Left lung (tissue), 10 donors: Measurements from ENCODE around the gene GLRX2. TPM values are rescaled to one million over a fixed set of nuclear protein-coding genes. Genes with fewer than 3 reads are reported as not detected.
"Not testable (repeated sequence)": the region's sequence is repeated elsewhere in the genome, so short reads cannot be mapped to it uniquely, and the experiment has no call there.

Experiments
- ATAC-seq: fragments of 200-7000 bp; cut with Tn5 transposase; one replicate; pipeline ENCODE4 v1.9.1; 2020; ENCODE audit warnings: moderate library complexity
- DNase-seq, 4 donors: peaks; one replicate each; pipeline ENCODE4 v3.0.0-alpha.2; 2013 to 2020
- H3K27ac ChIP-seq, 2 donors: fragments of 200-600 bp; sonication (generic) in 1 of 2; one replicate each; pipeline versions ENCODE4 v1.5.0 to v1.8.0; 2020 to 2021
- H3K27me3 ChIP-seq, 2 donors: fragments of 200-600 bp; sonication (generic) in 1 of 2; one replicate each; pipeline versions ENCODE4 v1.5.0 to v1.8.0; 2020 to 2021
- H3K36me3 ChIP-seq, 2 donors: fragments of 200-600 bp; sonication (generic) in 1 of 2; one replicate each; pipeline versions ENCODE4 v1.5.0 to v1.8.0; 2020 to 2021
- H3K4me1 ChIP-seq, 2 donors: fragments of 200-600 bp; one replicate each; pipeline ENCODE4 v1.8.0; 2021
- H3K4me3 ChIP-seq, 2 donors: fragments of 200-600 bp; sonication (generic) in 1 of 2; one replicate each; pipeline versions ENCODE4 v1.5.0 to v1.8.0; 2020 to 2021; ENCODE audit warnings: mild to moderate bottlenecking in 1 of 2
- H3K9me3 ChIP-seq, 2 donors: fragments of 200-600 bp; sonication (generic) in 1 of 2; one replicate each; pipeline versions ENCODE4 v1.5.0 to v1.8.0; 2020 to 2021
- intact Hi-C, 2 donors: fragments of 100-400 bp; cut with DNase I; formaldehyde crosslinking; loops; one replicate each; pipeline versions ENCODE4 v1.11.2 to v1.14.2; 2022
- polyA plus RNA-seq, 6 donors: library from polyadenylated mRNA; unstranded; fragments of 120-200 nt; gene quantifications; one replicate each; pipeline ENCODE4 v1.2.1, GENCODE V29; 2013; ENCODE audit not compliant: insufficient read length in 6 of 6
- total RNA-seq, 2 donors: library from RNA; stranded (reverse); fragmentation: NEBNext Ultra II Directional; extraction: Animal tissue kit (Norgen Biotek cat#: 25700); gene quantifications; one replicate each; pipeline ENCODE4 v1.2.1, GENCODE V29; 2021
- TF ChIP-seq, protein P1 (sequence below), 2 donors: fragments of 200-600 bp; sonication (generic) in 1 of 2; IDR thresholded peaks; one replicate each; pipeline versions ENCODE4 v1.5.0 to v1.8.0; 2021; ENCODE audit warnings: antibody characterized with exemption in 2 of 2
- donor health status: DM: no; HTN: yes; CAD: no.
- donor health status: DM: no; HTN: no; CAD: no.

Gene GLRX2
- total and polyA plus RNA-seq, 8 donors = 11.0 to 24.7 (median 13.4) TPM

DNA sequence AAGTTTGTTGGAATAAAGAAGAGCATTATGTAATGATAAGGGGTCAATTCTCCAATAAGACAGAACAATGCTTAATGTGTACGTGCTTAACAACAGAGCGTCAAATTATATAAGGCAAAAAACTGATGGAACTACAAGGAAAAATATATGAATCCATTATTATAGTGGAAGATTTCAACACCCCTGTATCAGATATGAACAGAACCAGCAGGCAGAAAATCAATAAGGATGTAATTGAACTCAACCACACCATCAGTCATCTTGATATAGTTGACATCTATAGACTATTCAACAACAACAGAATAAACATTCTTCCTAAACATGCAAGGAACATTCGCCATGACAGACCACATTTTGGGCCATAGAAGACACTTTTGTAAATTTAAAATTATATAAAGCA is 13.0 kb upstream of the GLRX2 start:
- TF ChIP-seq, protein P1, sequence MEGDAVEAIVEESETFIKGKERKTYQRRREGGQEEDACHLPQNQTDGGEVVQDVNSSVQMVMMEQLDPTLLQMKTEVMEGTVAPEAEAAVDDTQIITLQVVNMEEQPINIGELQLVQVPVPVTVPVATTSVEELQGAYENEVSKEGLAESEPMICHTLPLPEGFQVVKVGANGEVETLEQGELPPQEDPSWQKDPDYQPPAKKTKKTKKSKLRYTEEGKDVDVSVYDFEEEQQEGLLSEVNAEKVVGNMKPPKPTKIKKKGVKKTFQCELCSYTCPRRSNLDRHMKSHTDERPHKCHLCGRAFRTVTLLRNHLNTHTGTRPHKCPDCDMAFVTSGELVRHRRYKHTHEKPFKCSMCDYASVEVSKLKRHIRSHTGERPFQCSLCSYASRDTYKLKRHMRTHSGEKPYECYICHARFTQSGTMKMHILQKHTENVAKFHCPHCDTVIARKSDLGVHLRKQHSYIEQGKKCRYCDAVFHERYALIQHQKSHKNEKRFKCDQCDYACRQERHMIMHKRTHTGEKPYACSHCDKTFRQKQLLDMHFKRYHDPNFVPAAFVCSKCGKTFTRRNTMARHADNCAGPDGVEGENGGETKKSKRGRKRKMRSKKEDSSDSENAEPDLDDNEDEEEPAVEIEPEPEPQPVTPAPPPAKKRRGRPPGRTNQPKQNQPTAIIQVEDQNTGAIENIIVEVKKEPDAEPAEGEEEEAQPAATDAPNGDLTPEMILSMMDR (IDR thresholded peaks at IDR 0.05) = no peak
- H3K4me1 ChIP-seq = peaks cover 0 to 8% of the 10 kb centered on the region in 2 donors
- intact Hi-C loops = no loop called here
- no peaks in the 10 kb centered on the region for H3K9me3 ChIP-seq
- no peaks in the 10 kb centered on the region for H3K36me3 ChIP-seq
- no peak for DNase-seq
- no peak overlapping the region for H3K27ac ChIP-seq
- no peaks in the 10 kb centered on the region for H3K27me3 ChIP-seq
- no peak overlapping the region for H3K4me3 ChIP-seq
- ATAC-seq = no peak

DNA sequence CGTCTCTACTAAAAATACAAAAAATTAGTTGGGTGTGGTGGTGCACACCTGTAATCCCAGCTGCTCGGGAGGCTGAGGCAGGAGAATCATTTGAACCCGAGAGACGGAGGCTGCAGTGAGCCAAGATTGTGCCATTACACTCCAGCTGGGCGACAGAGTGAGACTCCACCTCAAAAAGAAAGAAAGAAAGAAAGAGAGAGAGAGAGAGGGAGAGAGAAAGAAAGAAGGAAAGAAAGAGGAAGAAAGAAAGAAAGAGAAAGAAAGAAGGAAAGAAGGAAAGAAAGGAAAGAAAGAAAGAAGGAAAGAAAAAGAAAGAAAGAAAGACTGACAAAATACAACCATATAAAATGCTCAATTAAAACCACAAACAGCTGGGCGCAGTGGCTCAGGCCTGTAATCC is 12.0 kb upstream of the GLRX2 start:
- H3K9me3 ChIP-seq, DNase-seq, H3K4me3 ChIP-seq, ATAC-seq, H3K27ac ChIP-seq, H3K27me3 ChIP-seq, H3K36me3 ChIP-seq, H3K4me1 ChIP-seq, intact Hi-C loops: not testable (repeated sequence)

DNA sequence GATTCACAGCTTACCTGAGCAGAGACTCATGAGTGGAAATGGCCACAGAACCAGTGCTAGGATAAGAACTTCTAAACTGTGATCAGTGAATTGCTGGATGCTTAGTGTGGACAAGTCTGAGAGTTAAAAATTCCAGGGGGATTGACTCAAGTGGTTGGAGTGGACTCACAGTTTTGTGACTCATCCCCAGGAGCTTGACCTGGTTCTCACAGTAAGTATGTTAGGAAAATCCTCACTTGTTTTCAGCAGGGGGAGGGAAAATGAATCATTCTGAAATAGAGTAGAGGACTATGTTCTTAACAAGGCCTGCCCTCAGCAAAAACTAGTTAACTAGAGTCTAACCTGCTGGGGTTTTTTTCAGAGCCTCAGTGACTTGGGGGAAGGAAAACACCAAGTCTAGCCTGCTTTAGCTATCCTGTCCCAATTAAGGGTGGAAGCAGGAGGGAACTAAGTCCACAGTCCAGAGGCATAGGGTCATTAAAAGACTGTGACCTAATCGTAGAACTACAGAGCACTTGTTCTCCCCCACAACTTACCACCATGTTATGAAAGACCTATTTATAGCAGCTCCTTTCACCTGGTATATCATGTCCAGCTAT is 10.5 kb upstream of the GLRX2 start:
- H3K27ac ChIP-seq = no peak overlapping the region
- intact Hi-C loops = no loop called here
- H3K9me3 ChIP-seq = no peaks in the 10 kb centered on the region
- no peaks in the 10 kb centered on the region for H3K27me3 ChIP-seq
- DNase-seq = no peak
- peaks cover 0 to 14% of the 10 kb centered on the region in 2 donors for H3K4me1 ChIP-seq
- H3K36me3 ChIP-seq = no peaks in the 10 kb centered on the region
- TF ChIP-seq, protein P1 (IDR thresholded peaks at IDR 0.05) = no peak
- no peak overlapping the region for H3K4me3 ChIP-seq
- peak; percentile 80 for ATAC-seq

DNA sequence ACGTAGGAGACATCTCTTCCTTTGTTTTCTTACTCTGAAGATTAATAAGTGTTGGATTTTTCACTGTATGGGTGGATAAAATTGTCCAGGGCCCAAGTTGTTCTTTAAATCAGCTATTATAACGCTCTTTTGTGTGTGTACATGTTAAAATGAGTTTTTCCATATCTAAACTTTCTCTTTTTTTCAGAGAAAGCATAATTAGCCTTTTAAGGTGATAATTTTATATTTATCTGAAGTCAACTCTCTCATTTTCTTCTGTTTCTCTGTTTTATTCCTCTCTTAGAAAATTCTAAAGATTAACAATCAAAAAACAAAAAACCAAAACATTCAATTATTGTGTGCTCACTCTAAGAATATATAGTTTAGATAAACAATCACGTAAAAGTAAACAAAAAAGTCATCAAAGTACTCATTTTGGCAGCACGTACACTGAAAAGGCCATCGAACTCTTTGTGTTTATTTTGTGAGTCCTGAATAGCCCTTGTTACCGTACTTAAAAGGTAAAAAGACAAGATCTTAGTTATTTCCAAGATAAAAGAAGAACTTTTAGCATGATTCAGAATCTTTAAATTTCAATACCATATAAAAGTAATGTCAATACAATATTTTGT is 9.4 kb upstream of the GLRX2 start:
- intact Hi-C loops = no loop called here
- H3K4me1 ChIP-seq = peaks cover 0 to 14% of the 10 kb centered on the region in 2 donors
- no peaks in the 10 kb centered on the region for H3K36me3 ChIP-seq
- H3K27me3 ChIP-seq = no peaks in the 10 kb centered on the region
- no peak overlapping the region for H3K27ac ChIP-seq
- H3K9me3 ChIP-seq = no peaks in the 10 kb centered on the region
- ATAC-seq (no peak), DNase-seq (no peak)
- TF ChIP-seq, protein P1 (IDR thresholded peaks at IDR 0.05) = no peak
- H3K4me3 ChIP-seq = no peak overlapping the region

DNA sequence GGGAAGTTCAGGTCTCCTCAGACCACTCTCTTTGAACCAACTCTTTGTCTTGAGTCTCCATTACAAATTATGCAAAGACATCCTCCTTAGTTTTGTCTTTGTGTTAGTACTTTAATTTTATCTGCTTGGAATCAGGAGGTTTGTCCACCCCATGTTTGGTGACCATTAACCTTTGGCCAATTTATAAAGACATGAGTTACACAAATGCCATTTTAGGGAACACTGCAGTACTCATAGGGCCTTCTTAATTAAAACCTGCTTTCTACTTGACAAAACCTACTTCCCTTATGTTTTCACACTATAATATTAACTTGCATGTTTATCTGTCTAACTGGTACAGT is 8.7 kb upstream of the GLRX2 start:
- DNase-seq = no peak
- Histone ChIP-seq H3K27me3 (no peaks in the 10 kb centered on the region), H3K36me3 (no peaks in the 10 kb centered on the region), H3K4me3 (no peak overlapping the region), H3K9me3 (no peaks in the 10 kb centered on the region), H3K27ac (peak overlapping the region in 1 of 2 donors; percentile 74), H3K4me1 (peaks cover 0 to 14% of the 10 kb centered on the region in 2 donors)
- ATAC-seq = no peak
- TF ChIP-seq, protein P1 (IDR thresholded peaks at IDR 0.05) = no peak
- intact Hi-C loops = no loop called here
